Bronchial epithelial cell (primary cell): ENCODE measurements around the gene IL6R. TPM values are rescaled to one million over a fixed set of nuclear protein-coding genes. Genes with fewer than 3 reads are reported as not detected.

Source experiments
- total RNA-seq: library from RNA; depleted of rRNA; stranded (reverse); fragments of >200 nt; gene quantifications from 2 replicates; pipeline ENCODE4 v1.2.1, GENCODE V29; 2014

Gene IL6R
- total RNA-seq, 1 donor from 2014 or later: 47.9 TPM

Other genes with a start within 250 kb of the IL6R start
- 279 and 321 TPM in 2 replicates for gene TPM3, start 213.2 kb upstream of the IL6R start, total RNA-seq
- gene CFAP141, start 199.0 kb upstream of the IL6R start, total RNA-seq: not detected in 2 replicates
- 20.8 and 33.9 TPM in 2 replicates for gene UBAP2L, start 184.4 kb upstream of the IL6R start, total RNA-seq
- 143 and 183 TPM in 2 replicates for gene HAX1, start 132.7 kb upstream of the IL6R start, total RNA-seq
- gene AQP10, start 84.2 kb upstream of the IL6R start, total RNA-seq: 0.13 TPM in 1 of 2 replicates, not detected in the other
- gene ATP8B2, start 79.8 kb upstream of the IL6R start, total RNA-seq: 15.5 and 26.8 TPM in 2 replicates
- under 0.01 TPM in 1 of 2 replicates, not detected in the other for gene TDRD10, start 96.9 kb downstream of the IL6R start, total RNA-seq
- gene SHE, start 97.1 kb downstream of the IL6R start, total RNA-seq: under 0.01 TPM in 1 of 2 replicates, not detected in the other
- gene UBE2Q1, start 153.3 kb downstream of the IL6R start, total RNA-seq: 20.3 and 23.3 TPM in 2 replicates
- not detected in 2 replicates for gene CHRNB2, start 162.4 kb downstream of the IL6R start, total RNA-seq
- gene ADAR, start 202.8 kb downstream of the IL6R start, total RNA-seq: 44.5 and 68.5 TPM in 2 replicates